Measurements from ENCODE around the gene EVI2A. TPM values are rescaled to one million over a fixed set of nuclear protein-coding genes. Genes with fewer than 3 reads are reported as not detected.

EVI2A gene
- total RNA-seq, 1 experiment from 2014 or later, result not detected

- TF ChIP-seq CTCF (IDR thresholded peaks at IDR 0.05 in 2 of 3, conservative IDR thresholded peaks at IDR 0.05 in 1 of 3; ENCODE audit: borderline replicate concordance in 1 of 3, insufficient read depth in 1 of 3, low read depth in 2 of 3, low read length in 2 of 3) (no peak), EGR1 (IDR thresholded peaks at IDR 0.05; ENCODE audit: low read depth) (no peak), FOSL1 (IDR thresholded peaks at IDR 0.05; ENCODE audit: low read depth) (no peak)
Measured at GRCh38 chr17:31269036-31269577, 52.3 kb downstream of the EVI2A start (continued).

Other genes with a start within 250 kb of the EVI2A start
- 20.8 TPM for gene NF1, start 226.6 kb downstream of the EVI2A start, total RNA-seq (2021; ENCODE audit: unreplicated experiment)
- gene OMG, start 24.4 kb downstream of the EVI2A start, total RNA-seq (2021; ENCODE audit: unreplicated experiment), result not detected
- 0.20 TPM for gene EVI2B, start 7.6 kb downstream of the EVI2A start, total RNA-seq (2021; ENCODE audit: unreplicated experiment)
- gene RAB11FIP4, start 70.1 kb upstream of the EVI2A start, total RNA-seq (2021; ENCODE audit: unreplicated experiment), result 15.1 TPM